ENCODE measurements around the gene TNFRSF12A.

GRCh38 chr16:3047387-3047720 is 27.2 kb downstream of the TNFRSF12A start:
- TF ChIP-seq CHD2 (IDR thresholded peaks at IDR 0.05; ENCODE audit: borderline replicate concordance, low read depth, low read length) = no peak
- no peak for TF ChIP-seq CTCF (IDR thresholded peaks at IDR 0.05 in 2 of 3, conservative IDR thresholded peaks at IDR 0.05 in 1 of 3; ENCODE audit: control insufficient read depth in 2 of 3, extremely low read depth in 1 of 3, insufficient read depth in 1 of 3, low read depth in 3 of 3, low read length in 3 of 3)
- no peak for TF ChIP-seq CEBPZ (IDR thresholded peaks at IDR 0.05; ENCODE audit: low read depth, low read length)
- no peak for TF ChIP-seq REST (IDR thresholded peaks at IDR 0.05; ENCODE audit: low read depth, low read length)
